SU-DHL-6 (cell line): ENCODE measurements around the gene TUBG1.

Experiments
- H2AFZ ChIP-seq: fragments of 200-600 bp; sonication (generic); 2 replicates; pipeline ENCODE4 v1.6.1; 2014; ENCODE audit warnings: low read depth, mild to moderate bottlenecking, moderate library complexity, mixed read lengths, antibody characterized with exemption, low read length; ENCODE audit not compliant: severe bottlenecking
- H3F3A ChIP-seq: fragments of 200-600 bp; shearing (Covaris generic); 2 replicates; pipeline ENCODE4 v1.6.0; 2016; ENCODE audit warnings: antibody characterized with exemption, mild to moderate bottlenecking; ENCODE audit not compliant: insufficient read depth
- H3K27ac ChIP-seq: fragments of 200-600 bp; sonication (generic); 2 replicates; pipeline ENCODE4 v1.5.1; 2016; ENCODE audit warnings: low read depth, mild to moderate bottlenecking, low read length, moderate library complexity, mixed read lengths
- H3K27me3 ChIP-seq: fragments of 200-600 bp; sonication (generic), shearing (Covaris generic); 2 replicates; pipeline ENCODE4 v1.6.0; 2014; ENCODE audit warnings: mild to moderate bottlenecking, low read length
- H3K36me3 ChIP-seq: fragments of 200-600 bp; sonication (generic); 2 replicates; pipeline ENCODE4 v1.6.1; 2014; ENCODE audit warnings: mild to moderate bottlenecking, low read length, mixed read lengths
- H3K4me2 ChIP-seq: fragments of 300-600, 200-600 bp; shearing (Covaris generic), sonication (generic); 2 replicates; pipeline ENCODE4 v1.6.0; 2014; ENCODE audit warnings: low read length, low read depth, mild to moderate bottlenecking; ENCODE audit not compliant: poor library complexity, severe bottlenecking
- H3K4me3 ChIP-seq: fragments of 200-600 bp; sonication (generic); 2 replicates; pipeline ENCODE4 v1.5.1; 2014; ENCODE audit warnings: antibody characterized with exemption, low read length, mild to moderate bottlenecking, mixed read lengths; ENCODE audit not compliant: insufficient read depth, poor library complexity, severe bottlenecking
- H3K79me2 ChIP-seq: fragments of 200-600 bp; sonication (generic); 2 replicates; pipeline ENCODE4 v1.6.1; 2014; ENCODE audit warnings: mild to moderate bottlenecking, low read length, moderate library complexity; ENCODE audit not compliant: insufficient read depth
- H3K9ac ChIP-seq: fragments of 200-600 bp; sonication (generic); 2 replicates; pipeline ENCODE4 v1.7.0; 2014; ENCODE audit warnings: mild to moderate bottlenecking, low read length
- H3K9me2 ChIP-seq: fragments of 200-600 bp; sonication (generic); replicated peaks from 2 replicates; pipeline ENCODE4 v1.6.1; 2014; ENCODE audit warnings: low read length; ENCODE audit not compliant: insufficient read depth
- H3K9me3 ChIP-seq: fragments of 200-600 bp; sonication (generic); 2 replicates; pipeline ENCODE4 v1.6.1; 2014; ENCODE audit warnings: low read length, mixed read lengths; ENCODE audit not compliant: insufficient read depth
- H4K20me1 ChIP-seq: fragments of 200-600 bp; sonication (generic); 2 replicates; pipeline ENCODE4 v1.6.1; 2014; ENCODE audit warnings: low read depth, mild to moderate bottlenecking, antibody characterized with exemption, low read length, moderate library complexity, mixed read lengths
- CTCF ChIP-seq: fragments of 200-600 bp; sonication (generic); IDR thresholded peaks from one replicate; pipeline ENCODE4 v1.5.1; 2017; ENCODE audit warnings: antibody characterized with exemption, mild to moderate bottlenecking, low read length, moderate library complexity; ENCODE audit not compliant: insufficient read depth, poor library complexity, severe bottlenecking
- EZH2phosphoT487 ChIP-seq: fragments of 200-600 bp; sonication (generic), shearing (Covaris generic); conservative IDR thresholded peaks from 2 replicates; pipeline ENCODE4 v1.6.1; 2018; ENCODE audit warnings: mild to moderate bottlenecking, antibody characterized with exemption, low read length, moderate library complexity, mixed read lengths

Gene TUBG1

DNA sequence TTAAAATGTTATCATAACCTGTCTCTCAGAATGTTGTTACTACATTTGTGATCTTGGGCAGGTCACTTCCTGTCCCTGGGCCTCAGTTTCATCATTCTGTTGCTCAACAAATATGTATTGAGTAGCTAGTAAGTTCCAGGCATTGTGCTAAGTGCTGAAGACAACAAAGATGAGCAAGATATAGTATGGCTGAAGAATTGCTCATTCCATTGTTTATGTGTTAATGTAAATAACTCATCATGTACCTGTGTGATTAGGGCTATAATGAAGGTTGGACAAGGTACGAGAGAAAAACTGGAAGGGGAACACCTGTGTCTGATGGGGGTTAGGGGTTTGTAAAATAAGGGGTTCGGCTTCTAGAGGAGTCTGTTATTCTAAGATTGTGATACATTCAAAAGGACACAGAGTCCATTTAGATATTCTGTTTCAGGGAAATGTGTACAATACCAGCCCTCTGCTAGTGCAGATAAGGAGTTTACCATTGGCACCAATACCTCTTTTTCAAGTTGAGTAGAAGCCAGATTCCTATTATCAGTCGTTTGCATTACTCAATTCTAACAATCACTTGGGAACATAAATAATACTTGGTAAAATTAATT, 20.0 kb downstream of the TUBG1 start:
- H3K4me2 ChIP-seq = no peak overlapping the region
- no peaks in the 10 kb centered on the region for H3K27me3 ChIP-seq
- H3K9me3 ChIP-seq = no peaks in the 10 kb centered on the region
- no peaks in the 10 kb centered on the region for H3K36me3 ChIP-seq
- H3K27ac ChIP-seq = no peak overlapping the region
- H3K9me2 ChIP-seq = no peaks in the 10 kb centered on the region
- no peaks in the 10 kb centered on the region for H4K20me1 ChIP-seq
- no peaks in the 10 kb centered on the region for H3F3A ChIP-seq
- no peaks in the 10 kb centered on the region for H3K79me2 ChIP-seq
- no peak overlapping the region for H3K4me3 ChIP-seq
- H2AFZ ChIP-seq = no peak overlapping the region
- TF ChIP-seq CTCF (no peak), EZH2phosphoT487 (no peak)
- no peak overlapping the region for H3K9ac ChIP-seq

DNA sequence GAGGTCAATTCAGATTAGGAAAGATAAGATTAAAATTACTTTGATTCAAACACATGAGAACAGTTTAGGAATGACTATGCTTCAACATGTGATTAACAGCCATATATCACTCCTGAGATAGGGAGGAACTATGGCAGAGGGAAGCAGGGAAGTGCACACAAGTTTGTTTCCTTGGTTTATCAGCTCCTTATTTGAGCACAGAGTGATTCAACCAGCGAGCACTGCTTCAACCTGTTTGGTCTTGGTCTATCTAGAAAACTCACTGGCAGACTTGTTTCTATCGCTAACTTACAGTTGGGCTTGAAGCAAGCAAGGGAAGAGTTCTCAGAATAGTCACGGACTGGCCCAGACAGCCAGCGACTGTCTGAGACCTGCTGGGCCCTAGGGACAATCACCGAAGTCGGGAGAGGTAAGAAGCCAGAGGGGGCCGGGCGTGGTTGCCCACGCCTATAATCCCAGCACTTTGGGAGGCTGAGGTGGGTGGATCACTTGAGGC, 23.5 kb downstream of the TUBG1 start:
- Histone ChIP-seq H2AFZ (no peak overlapping the region), H3F3A (no peaks in the 10 kb centered on the region), H3K9me2 (no peaks in the 10 kb centered on the region), H4K20me1 (no peaks in the 10 kb centered on the region), H3K9me3 (no peaks in the 10 kb centered on the region), H3K36me3 (no peaks in the 10 kb centered on the region), H3K79me2 (no peaks in the 10 kb centered on the region), H3K9ac (no peak overlapping the region), H3K4me3 (no peak overlapping the region), H3K27ac (no peak overlapping the region), H3K4me2 (no peak overlapping the region), H3K27me3 (no peaks in the 10 kb centered on the region)
- TF ChIP-seq EZH2phosphoT487 (no peak), CTCF (no peak)

- Histone ChIP-seq H3K4me2 (no peak overlapping the region), H3K9me3 (no peaks in the 10 kb centered on the region), H3K36me3 (no peaks in the 10 kb centered on the region), H3K9ac (no peak overlapping the region), H3K27me3 (no peaks in the 10 kb centered on the region), H3F3A (no peaks in the 10 kb centered on the region), H3K79me2 (no peaks in the 10 kb centered on the region), H3K27ac (no peak overlapping the region), H2AFZ (no peak overlapping the region), H3K4me3 (no peak overlapping the region), H3K9me2 (no peaks in the 10 kb centered on the region), H4K20me1 (no peaks in the 10 kb centered on the region)
- no peak for TF ChIP-seq CTCF
- no peak for TF ChIP-seq EZH2phosphoT487
These were observed 30.1 kb downstream of the TUBG1 start for GRCh38 chr17:42639525-42640113.
